SK-N-SH (cell line): ENCODE data around the gene PRKAB2. TPM values are rescaled to one million over a fixed set of nuclear protein-coding genes. Genes with fewer than 3 reads are reported as not detected.

ENCODE experiments used
- CTCF ChIA-PET: fragments of 300-600, 350-600 bp; formaldehyde crosslinking; extraction: SDS; loops from one replicate; lab custom pipeline; 2021; lab: Yijun Ruan, JAX
- POLR2A ChIA-PET: fragments of 350-600 bp; sonication (Branson Sonifier 250); formaldehyde crosslinking; extraction: SDS; loops from one replicate; lab custom pipeline; 2020; ENCODE audit warnings: antibody characterized with exemption, inconsistent platforms; lab: Yijun Ruan, JAX
- DNase-seq: peaks from one replicate; pipeline ENCODE4 v3.0.0; 2012
- H2AFZ ChIP-seq: fragments of 200-600 bp; sonication (generic); 2 replicates; pipeline ENCODE4 v1.8.1; 2016; ENCODE audit warnings: antibody characterized with exemption, mild to moderate bottlenecking, low read depth
- H3F3A ChIP-seq: fragments of 200-600 bp; sonication (generic); replicated peaks from 2 replicates; pipeline ENCODE3; 2016; ENCODE audit warnings: antibody characterized with exemption, mild to moderate bottlenecking; ENCODE audit not compliant: insufficient read depth
- H3K27ac ChIP-seq, 2 experiments: fragments of 200-500 bp in 1 of 2; fragments of 200-600 bp in 1 of 2; sonication (Bioruptor generic) in 1 of 2; sonication (generic), shearing (Covaris generic) in 1 of 2; 2 replicates each; pipeline versions ENCODE4 v1.5.1 to v1.6.1; 2014 to 2016; ENCODE audit warnings: low read depth in 2 of 2, inconsistent platforms in 1 of 2, low read length in 1 of 2, mild to moderate bottlenecking in 1 of 2, mixed read lengths in 1 of 2
- H3K27me3 ChIP-seq: fragments of 200-600 bp; sonication (generic), shearing (Covaris generic); 2 replicates; pipeline ENCODE4 v1.6.1; 2016; ENCODE audit warnings: mixed run types; ENCODE audit not compliant: insufficient read depth
- H3K36me3 ChIP-seq, 2 experiments: fragments of 200-500 bp in 1 of 2; fragments of 200-600 bp in 1 of 2; sonication (Bioruptor generic) in 1 of 2; sonication (generic) in 1 of 2; replicated peaks in 1 of 2; 2 replicates each; pipeline versions ENCODE3 to v1.5.1; 2014 to 2016; ENCODE audit warnings: low read length in 1 of 2, mild to moderate bottlenecking in 1 of 2; ENCODE audit not compliant: insufficient read depth in 2 of 2, control insufficient read depth in 1 of 2
- H3K4me1 ChIP-seq, 2 experiments: fragments of 200-500 bp in 1 of 2; fragments of 200-600 bp in 1 of 2; sonication (Bioruptor generic) in 1 of 2; sonication (generic), shearing (Covaris generic) in 1 of 2; 2 replicates each; pipeline versions ENCODE4 v1.5.1 to v1.6.1; 2014 to 2016; ENCODE audit warnings: low read depth in 1 of 2, low read length in 1 of 2, mixed run types in 1 of 2; ENCODE audit not compliant: insufficient read depth in 2 of 2, control insufficient read depth in 1 of 2
- H3K4me2 ChIP-seq: fragments of 200-600 bp; sonication (generic), shearing (Covaris generic); 2 replicates; pipeline ENCODE4 v1.6.1; 2017; ENCODE audit warnings: mixed run types
- H3K4me3 ChIP-seq, 2 experiments: fragments of 200-500 bp in 1 of 2; fragments of 200-600 bp in 1 of 2; sonication (Bioruptor generic) in 1 of 2; sonication (generic), shearing (Covaris generic) in 1 of 2; 2 replicates each; pipeline versions ENCODE4 v1.5.1 to v1.8.1; 2014 to 2016; ENCODE audit warnings: low read depth in 2 of 2, inconsistent platforms in 1 of 2, low read length in 1 of 2, mild to moderate bottlenecking in 1 of 2, mixed read lengths in 1 of 2, moderate library complexity in 1 of 2
- H3K79me2 ChIP-seq: fragments of 200-600 bp; sonication (generic); 2 replicates; pipeline ENCODE4 v1.8.1; 2017; ENCODE audit warnings: mild to moderate bottlenecking; ENCODE audit not compliant: insufficient read depth
- H3K9ac ChIP-seq: fragments of 200-600 bp; sonication (generic); 2 replicates; pipeline ENCODE4 v1.6.1; 2017; ENCODE audit warnings: mixed run types
- H3K9me2 ChIP-seq: fragments of 200-600 bp; sonication (generic); 2 replicates; pipeline ENCODE4 v1.6.1; 2017; ENCODE audit warnings: mixed run types
- H3K9me3 ChIP-seq: fragments of 200-600 bp; sonication (generic); 2 replicates; pipeline ENCODE4 v1.6.1; 2017; ENCODE audit warnings: mixed run types, mild to moderate bottlenecking, moderate library complexity
- H4K20me1 ChIP-seq: fragments of 200-600 bp; sonication (generic); 2 replicates; pipeline ENCODE4 v1.6.1; 2017; ENCODE audit warnings: mild to moderate bottlenecking, mixed run types; ENCODE audit not compliant: insufficient read depth
- CHD2 ChIP-seq: fragments of 150-350 bp; IDR thresholded peaks from 2 replicates; pipeline ENCODE4 v1.6.1; 2018; ENCODE audit warnings: low read length; ENCODE audit not compliant: partially characterized antibody
- EP300 ChIP-seq, 2 experiments: IDR thresholded peaks; 2 replicates each; pipeline versions ENCODE4 v1.4.0 to v1.6.1; 2012; ENCODE audit warnings: borderline replicate concordance in 1 of 2, low read depth in 1 of 2, low read length in 1 of 2
- FOSL2 ChIP-seq: IDR thresholded peaks from 2 replicates; pipeline ENCODE4 v1.4.0; 2012; ENCODE audit warnings: low read depth, mild to moderate bottlenecking, moderate library complexity, borderline replicate concordance
- IRF3 ChIP-seq: fragments of 150-350 bp; IDR thresholded peaks from 2 replicates; pipeline ENCODE4 v1.6.1; 2016; ENCODE audit warnings: mild to moderate bottlenecking, low read depth, low read length
- MEF2A ChIP-seq: IDR thresholded peaks from 2 replicates; pipeline ENCODE4 v1.4.0; 2012; ENCODE audit warnings: low read depth, borderline replicate concordance
- NFIC ChIP-seq: IDR thresholded peaks from 2 replicates; pipeline ENCODE4 v1.4.0; 2012; ENCODE audit warnings: borderline replicate concordance
- NRF1 ChIP-seq: IDR thresholded peaks from 2 replicates; pipeline ENCODE4 v1.6.1; 2012; ENCODE audit warnings: low read depth, mild to moderate bottlenecking, low read length
- POLR2AphosphoS5 ChIP-seq: IDR thresholded peaks from 2 replicates; pipeline ENCODE4 v1.6.1; 2012; ENCODE audit warnings: low read depth, low read length
- RAD21 ChIP-seq: IDR thresholded peaks from 2 replicates; pipeline ENCODE4 v1.6.1; 2012; ENCODE audit warnings: mild to moderate bottlenecking, low read length
- RCOR1 ChIP-seq: fragments of 150-350 bp; IDR thresholded peaks from 2 replicates; pipeline ENCODE4 v1.6.1; 2017; ENCODE audit warnings: antibody characterized with exemption, low read length
- RFX5 ChIP-seq: IDR thresholded peaks from 2 replicates; pipeline ENCODE4 v1.6.1; 2012; ENCODE audit warnings: mild to moderate bottlenecking, improper control_type of control experiment, low read length
- SIN3A ChIP-seq: IDR thresholded peaks from 2 replicates; pipeline ENCODE4 v1.6.1; 2012; ENCODE audit warnings: low read depth, mild to moderate bottlenecking, low read length, moderate library complexity, borderline replicate concordance
- SMC3 ChIP-seq: IDR thresholded peaks from 2 replicates; pipeline ENCODE4 v1.6.1; 2012; ENCODE audit warnings: low read depth, low read length, improper control_type of control experiment
- TEAD4 ChIP-seq: IDR thresholded peaks from 2 replicates; pipeline ENCODE4 v1.4.0; 2012; ENCODE audit warnings: mild to moderate bottlenecking, borderline replicate concordance; ENCODE audit not compliant: insufficient read depth
- ZBTB33 ChIP-seq: IDR thresholded peaks from 2 replicates; pipeline ENCODE4 v1.4.0; 2012; ENCODE audit warnings: low read depth, borderline replicate concordance
- WGBS: methylation state at CpG from one replicate; pipeline ENCODE4 v1.1.6; 2017; ENCODE audit warnings: low lambda C conversion rate; 5-methylcytosine and 5-hydroxymethylcytosine counted together
- polyA plus RNA-seq, 3 experiments: library from polyadenylated mRNA; depleted of rRNA; stranded (reverse); fragments of >200 nt; gene quantifications; 2 replicates each; pipeline ENCODE4 v1.2.3, GENCODE V29; 2012
- TF ChIP-seq, protein P1 (sequence below): IDR thresholded peaks from 2 replicates; pipeline ENCODE4; 2012

The PRKAB2 gene
- polyA plus RNA-seq, 1 of the 3 experiments (the other 2 are of a cell fraction), result 6.2 TPM

- no peak overlapping the region for H3K4me3 ChIP-seq
- H3K9me3 ChIP-seq, result no peaks in the 10 kb centered on the region
- no peak for TF ChIP-seq SMC3
- no peak for TF ChIP-seq SIN3A
- no peak for TF ChIP-seq CHD2
- no peak for TF ChIP-seq ZBTB33
- TF ChIP-seq NRF1, result no peak
- TF ChIP-seq, protein P1, sequence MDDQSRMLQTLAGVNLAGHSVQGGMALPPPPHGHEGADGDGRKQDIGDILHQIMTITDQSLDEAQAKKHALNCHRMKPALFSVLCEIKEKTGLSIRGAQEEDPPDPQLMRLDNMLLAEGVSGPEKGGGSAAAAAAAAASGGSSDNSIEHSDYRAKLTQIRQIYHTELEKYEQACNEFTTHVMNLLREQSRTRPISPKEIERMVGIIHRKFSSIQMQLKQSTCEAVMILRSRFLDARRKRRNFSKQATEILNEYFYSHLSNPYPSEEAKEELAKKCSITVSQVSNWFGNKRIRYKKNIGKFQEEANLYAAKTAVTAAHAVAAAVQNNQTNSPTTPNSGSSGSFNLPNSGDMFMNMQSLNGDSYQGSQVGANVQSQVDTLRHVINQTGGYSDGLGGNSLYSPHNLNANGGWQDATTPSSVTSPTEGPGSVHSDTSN, result no peak
- TF ChIP-seq RFX5, result no peak
- TF ChIP-seq POLR2AphosphoS5, result no peak
- TF ChIP-seq EP300 (IDR thresholded peaks at IDR 0.05; ENCODE audit: borderline replicate concordance in 1 of 2, low read depth in 1 of 2, low read length in 1 of 2), result no peak
- TF ChIP-seq RAD21, result no peak
- no peak for TF ChIP-seq TEAD4
- TF ChIP-seq FOSL2, result no peak
- TF ChIP-seq, all 33 proteins: peak for 0
- POLR2A ChIA-PET, result no interaction called here
- H2AFZ ChIP-seq, result no peak overlapping the region
- DNase-seq, result no peak
- no peak overlapping the region for H3K9ac ChIP-seq
- H3F3A ChIP-seq, result no peaks in the 10 kb centered on the region
- H3K79me2 ChIP-seq, result no peaks in the 10 kb centered on the region
- no peaks in the 10 kb centered on the region for H4K20me1 ChIP-seq
- H3K4me1 ChIP-seq, result no peaks in the 10 kb centered on the region; a peak in 1 of 4 replicates
- no peaks in the 10 kb centered on the region for H3K27me3 ChIP-seq
- no peaks in the 10 kb centered on the region for H3K9me2 ChIP-seq
- CTCF ChIA-PET, result interaction anchor here (0.6 to 1.6 kb wide), 3 partner anchors 10 to 124 kb away, joined by 3 to 5 read pairs (median 3); partner anchors contain the start of genes CHD1L and FMO5
- no peak overlapping the region for H3K27ac ChIP-seq
- no peaks in the 10 kb centered on the region for H3K36me3 ChIP-seq
- H3K4me2 ChIP-seq, result no peak overlapping the region
Observed at GRCh38 chr1:147214842-147215539, 42.7 kb upstream of the PRKAB2 start.

GRCh38 chr1:147214325-147214724, 42.1 kb upstream of the PRKAB2 start:
- DNase-seq, result no peak
- POLR2A ChIA-PET, result no interaction called here

More at GRCh38 chr1:147214325-147214724, 42.1 kb upstream of the PRKAB2 start:
- H3F3A ChIP-seq, result no peaks in the 10 kb centered on the region
- WGBS, result 30% methylated on average over 7 of the region's 7 CpGs
- no peak overlapping the region for H3K9ac ChIP-seq
- no peak overlapping the region for H2AFZ ChIP-seq
- H3K27ac ChIP-seq, result no peak overlapping the region
- no peaks in the 10 kb centered on the region for H3K27me3 ChIP-seq
- TF ChIP-seq RCOR1 (no peak), NFIC (no peak), IRF3 (no peak), MEF2A (no peak), EP300 (IDR thresholded peaks at IDR 0.05; ENCODE audit: borderline replicate concordance in 1 of 2, low read depth in 1 of 2, low read length in 1 of 2) (no peak), TEAD4 (no peak)
- H3K9me3 ChIP-seq, result no peaks in the 10 kb centered on the region
- no peaks in the 10 kb centered on the region for H3K9me2 ChIP-seq
- no peaks in the 10 kb centered on the region; a peak in 1 of 4 replicates for H3K4me1 ChIP-seq
- no peaks in the 10 kb centered on the region for H3K36me3 ChIP-seq
- CTCF ChIA-PET, result interaction anchor here (1.3 to 1.6 kb wide), 2 partner anchors 11 to 28 kb away, joined by 3 to 5 read pairs; partner anchors contain the start of genes CHD1L and FMO5
- no peaks in the 10 kb centered on the region for H4K20me1 ChIP-seq
- H3K79me2 ChIP-seq, result no peaks in the 10 kb centered on the region
- no peak overlapping the region for H3K4me2 ChIP-seq
- no peak overlapping the region for H3K4me3 ChIP-seq
